ENCODE data around the gene PDK3. TPM values are rescaled to one million over a fixed set of nuclear protein-coding genes. Genes with fewer than 3 reads are reported as not detected.

The PDK3 gene
- total RNA-seq = 0.52 and 5.1 TPM in 2 replicates
- 0.83 TPM for polyA plus RNA-seq (2012)

- peak; percentile 67 for DNase-seq (ENCODE audit: low read depth)
Measured at GRCh38 chrX:24464836-24465531, at the start of gene PDK3. Gene PDK3, plus strand, starts transcription at chrX:24465286. Its CDS starts 170 bp downstream, at chrX:24465456.

GRCh38 chrX:24415921-24416320 lies 49.2 kb upstream of the PDK3 start:
- no peak for DNase-seq (ENCODE audit: low read depth)

- DNase-seq (ENCODE audit: low read depth) = no peak
Measured at GRCh38 chrX:24423960-24424359, 41.1 kb upstream of the PDK3 start.

- DNase-seq (ENCODE audit: low read depth) = no peak
Measured at GRCh38 chrX:24424948-24425347, 40.1 kb upstream of the PDK3 start.

- no peak for DNase-seq (ENCODE audit: low read depth)
Measured at GRCh38 chrX:24425806-24426205, 39.3 kb upstream of the PDK3 start.

GRCh38 chrX:24426340-24426913 lies 38.7 kb upstream of the PDK3 start:
- no peak for DNase-seq (ENCODE audit: low read depth)

GRCh38 chrX:24426921-24427746 lies 38.0 kb upstream of the PDK3 start:
- no peak for DNase-seq (ENCODE audit: low read depth)

GRCh38 chrX:24427747-24428019 lies 37.4 kb upstream of the PDK3 start:
- DNase-seq (ENCODE audit: low read depth) = no peak

- no peak for DNase-seq (ENCODE audit: low read depth)
Measured at GRCh38 chrX:24428516-24428915, 36.6 kb upstream of the PDK3 start.

GRCh38 chrX:24435060-24435459 lies 30.0 kb upstream of the PDK3 start:
- no peak for DNase-seq (ENCODE audit: low read depth)

- DNase-seq (ENCODE audit: low read depth) = no peak
Measured at GRCh38 chrX:24443918-24444317, 21.2 kb upstream of the PDK3 start.

- DNase-seq (ENCODE audit: low read depth) = no peak
Measured at GRCh38 chrX:24444645-24445044, 20.4 kb upstream of the PDK3 start.

- no peak for DNase-seq (ENCODE audit: low read depth)
Measured at GRCh38 chrX:24448762-24449250, 16.3 kb upstream of the PDK3 start.

GRCh38 chrX:24463077-24463476 lies 2.0 kb upstream of the PDK3 start:
- no peak for DNase-seq (ENCODE audit: low read depth)

- no peak for DNase-seq (ENCODE audit: low read depth)
Measured at GRCh38 chrX:24464498-24464835, 619 bp upstream of the PDK3 start.

GRCh38 chrX:24465532-24465865 lies 413 bp downstream of the PDK3 start:
- no peak for DNase-seq (ENCODE audit: low read depth)

- DNase-seq (ENCODE audit: low read depth) = no peak
Measured at GRCh38 chrX:24466025-24466424, 939 bp downstream of the PDK3 start.

- DNase-seq (ENCODE audit: low read depth) = no peak
Measured at GRCh38 chrX:24468245-24468644, 3.2 kb downstream of the PDK3 start.

GRCh38 chrX:24471808-24472207 lies 6.7 kb downstream of the PDK3 start:
- DNase-seq (ENCODE audit: low read depth) = no peak

- DNase-seq (ENCODE audit: low read depth) = no peak
Measured at GRCh38 chrX:24475480-24475879, 10.4 kb downstream of the PDK3 start.

- DNase-seq (ENCODE audit: low read depth) = no peak
Measured at GRCh38 chrX:24478509-24478908, 13.4 kb downstream of the PDK3 start.

- no peak for DNase-seq (ENCODE audit: low read depth)
Measured at GRCh38 chrX:24479924-24480323, 14.8 kb downstream of the PDK3 start.

- DNase-seq (ENCODE audit: low read depth) = no peak
Measured at GRCh38 chrX:24480400-24480865, 15.3 kb downstream of the PDK3 start.

Data from myocyte (in vitro differentiated cells).